HFFc6 (cell line): ENCODE data around the gene IGF1R. TPM values are rescaled to one million over a fixed set of nuclear protein-coding genes. Genes with fewer than 3 reads are reported as not detected.

Experiments used
- DNase-seq: peaks from one replicate; pipeline ENCODE4 v3.0.0-alpha.2; 2018
- H3K27ac Mint-ChIP-seq: 2 replicates; pipeline ENCODE4 v1.8.0; 2020; ENCODE audit warnings: mild to moderate bottlenecking, mixed read lengths
- H3K27me3 Mint-ChIP-seq: 2 replicates; pipeline ENCODE4 v1.8.0; 2021; ENCODE audit warnings: mild to moderate bottlenecking, moderate library complexity, mixed read lengths; ENCODE audit not compliant: insufficient read depth
- H3K36me3 Mint-ChIP-seq: 2 replicates; pipeline ENCODE4 v1.8.0; 2021; ENCODE audit warnings: low read depth, mixed read lengths
- H3K4me1 Mint-ChIP-seq: 2 replicates; pipeline ENCODE4 v1.8.0; 2020; ENCODE audit warnings: low read depth, mixed read lengths
- H3K4me3 Mint-ChIP-seq: 2 replicates; pipeline ENCODE4 v1.8.0; 2020; ENCODE audit warnings: mild to moderate bottlenecking, moderate library complexity, mixed read lengths
- H3K9me3 Mint-ChIP-seq: 2 replicates; pipeline ENCODE4 v1.8.0; 2020; ENCODE audit warnings: mild to moderate bottlenecking, mixed read lengths
- CTCF ChIP-seq: fragments of 200-600 bp; sonication (generic); IDR thresholded peaks from 2 replicates; pipeline ENCODE4 v1.5.0; 2021; ENCODE audit warnings: antibody characterized with exemption, mild to moderate bottlenecking
- total RNA-seq, 6 experiments: library from RNA; stranded (reverse); fragmentation: NEBNext Ultra II Directional; extraction: Animal tissue kit (Norgen Biotek cat#: 25700); gene quantifications; 2 replicates in 1 of 6; 3 replicates in 5 of 6; pipeline ENCODE4 v1.2.3, GENCODE V29; 2021

Gene IGF1R
- total RNA-seq, 6 experiments from 2014 or later, result 46.7 to 61.9 (median 50.1) TPM

- peaks cover 77% of the 10 kb centered on the region for H3K36me3 Mint-ChIP-seq
- DNase-seq, result no peak
- H3K9me3 Mint-ChIP-seq, result peaks cover 78% of the 10 kb centered on the region
- H3K27me3 Mint-ChIP-seq, result peaks cover 6% of the 10 kb centered on the region
- H3K4me3 Mint-ChIP-seq, result no peak overlapping the region
- H3K27ac Mint-ChIP-seq, result no peak overlapping the region
- peaks cover 24% of the 10 kb centered on the region for H3K4me1 Mint-ChIP-seq
- no peak for TF ChIP-seq CTCF
Observed at GRCh38 chr15:98827217-98827616, 178.9 kb downstream of the IGF1R start.

- H3K27me3 Mint-ChIP-seq, result peaks cover 6% of the 10 kb centered on the region
- H3K4me3 Mint-ChIP-seq, result no peak overlapping the region; the same call in 1 of the 2 replicates
- H3K27ac Mint-ChIP-seq, result no peak overlapping the region
- no peak for TF ChIP-seq CTCF
- peaks cover 90% of the 10 kb centered on the region for H3K9me3 Mint-ChIP-seq
- no peaks in the 10 kb centered on the region for H3K4me1 Mint-ChIP-seq
- H3K36me3 Mint-ChIP-seq, result peaks cover 85% of the 10 kb centered on the region
- DNase-seq, result no peak
Observed at GRCh38 chr15:98830034-98830634, 181.8 kb downstream of the IGF1R start.

GRCh38 chr15:98834976-98835375 lies 186.6 kb downstream of the IGF1R start:
- no peak for DNase-seq
- no peak overlapping the region for H3K4me3 Mint-ChIP-seq
- no peak overlapping the region for H3K27ac Mint-ChIP-seq
- H3K36me3 Mint-ChIP-seq, result peaks cover 87% of the 10 kb centered on the region
- TF ChIP-seq CTCF, result no peak
- peaks cover 6% of the 10 kb centered on the region for H3K27me3 Mint-ChIP-seq
- H3K9me3 Mint-ChIP-seq, result peaks cover 48% of the 10 kb centered on the region
- peaks cover 3% of the 10 kb centered on the region; the same call in 1 of the 2 replicates for H3K4me1 Mint-ChIP-seq

GRCh38 chr15:98835876-98836275 lies 187.5 kb downstream of the IGF1R start:
- Mint-ChIP-seq H3K4me3 (no peak overlapping the region), H3K36me3 (peaks cover 83% of the 10 kb centered on the region), H3K27me3 (peaks cover 2% of the 10 kb centered on the region), H3K27ac (no peak overlapping the region), H3K9me3 (peaks cover 39% of the 10 kb centered on the region), H3K4me1 (peaks cover 8% of the 10 kb centered on the region; the same call in 1 of the 2 replicates)
- DNase-seq, result no peak
- TF ChIP-seq CTCF, result no peak

- no peak overlapping the region for H3K4me3 Mint-ChIP-seq
Observed at GRCh38 chr15:98838387-98839259, 190.3 kb downstream of the IGF1R start.

More at GRCh38 chr15:98838387-98839259, 190.3 kb downstream of the IGF1R start:
- no peak for TF ChIP-seq CTCF
- Mint-ChIP-seq H3K27ac (no peak overlapping the region), H3K9me3 (peaks cover 13% of the 10 kb centered on the region), H3K27me3 (no peaks in the 10 kb centered on the region), H3K36me3 (peaks cover 61% of the 10 kb centered on the region), H3K4me1 (peaks cover 33% of the 10 kb centered on the region)
- no peak for DNase-seq
